ENCODE data around the gene TIAM2.
"Not testable (repeated sequence)": the region's sequence is repeated elsewhere in the genome, so short reads cannot be mapped to it uniquely, and the experiment has no call there.

Gene TIAM2

DNA sequence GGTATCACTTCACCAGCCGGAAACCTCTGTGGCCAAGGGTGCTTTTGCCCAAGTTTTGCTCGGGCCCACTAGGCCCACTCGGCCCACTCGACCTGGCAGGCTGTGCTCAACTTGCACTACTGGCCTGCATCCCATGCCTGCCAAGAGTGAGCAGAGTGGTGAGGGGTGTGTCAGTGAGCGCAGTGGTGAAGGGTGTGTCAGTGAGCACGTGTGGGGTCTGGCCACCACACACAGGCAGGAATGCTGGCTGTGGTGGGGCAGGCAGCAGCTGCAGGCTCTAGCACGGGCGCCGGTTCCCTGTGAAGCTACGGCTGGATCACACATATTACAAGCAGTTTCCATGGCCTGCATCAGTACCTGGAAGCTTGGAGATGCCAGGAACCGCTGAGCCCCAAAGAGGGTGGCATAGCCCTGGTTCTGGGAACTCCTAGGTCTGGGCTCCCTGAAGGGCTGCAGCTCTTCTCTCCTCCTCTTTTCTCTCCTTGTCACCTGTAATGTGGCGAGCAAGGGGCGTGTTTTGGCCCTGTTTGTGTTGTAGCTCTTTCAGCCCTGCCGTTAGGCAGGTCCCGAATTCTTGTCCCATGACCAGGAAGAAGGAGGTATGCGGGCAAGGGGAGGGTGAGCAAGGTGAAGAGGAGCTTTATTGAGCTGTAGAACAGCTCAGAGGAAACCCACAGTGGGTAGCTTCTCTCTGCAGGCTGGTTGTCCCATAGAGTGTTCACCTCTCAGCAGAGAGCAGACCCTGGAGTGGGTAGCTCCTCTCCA lies 217.7 kb downstream of the TIAM2 start:
- no peak for DNase-seq

DNA sequence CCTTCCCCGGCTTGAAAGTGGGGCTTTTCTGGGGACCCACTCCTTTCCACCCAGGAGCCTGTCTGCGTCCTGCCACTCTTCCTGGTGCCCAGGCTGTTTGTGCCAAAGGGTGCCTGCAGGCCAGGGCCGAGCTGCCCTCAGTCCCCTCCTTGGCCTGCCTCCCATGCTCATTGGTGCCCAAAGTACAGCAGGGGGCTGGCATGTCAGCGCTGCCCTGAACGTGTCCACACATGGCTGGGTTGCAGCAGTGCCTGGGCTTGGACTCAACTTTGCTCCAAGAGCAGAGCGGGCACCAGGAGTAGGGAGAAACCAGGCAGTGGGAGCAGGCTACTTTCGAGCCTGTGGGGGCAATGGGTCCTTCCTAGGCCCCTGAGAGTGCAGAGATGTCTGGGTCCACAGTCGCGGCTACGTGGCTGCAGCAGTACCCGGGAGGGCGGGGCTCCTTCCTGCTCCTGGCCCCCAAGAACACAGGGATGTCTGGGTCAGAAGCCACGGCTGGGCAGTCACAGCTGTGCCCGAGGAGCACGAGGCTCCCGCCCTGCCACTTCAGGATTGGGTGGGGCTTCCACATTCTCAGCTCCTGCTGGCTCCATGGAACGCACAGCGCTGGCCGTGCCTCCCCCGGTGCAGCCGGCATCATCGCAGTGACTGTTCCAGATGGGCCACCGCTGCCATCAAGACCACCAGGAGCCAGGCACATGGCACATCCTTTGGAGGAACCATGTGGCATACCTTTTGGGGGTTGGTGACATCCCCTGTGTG lies 218.7 kb downstream of the TIAM2 start:
- no peak for DNase-seq

DNA sequence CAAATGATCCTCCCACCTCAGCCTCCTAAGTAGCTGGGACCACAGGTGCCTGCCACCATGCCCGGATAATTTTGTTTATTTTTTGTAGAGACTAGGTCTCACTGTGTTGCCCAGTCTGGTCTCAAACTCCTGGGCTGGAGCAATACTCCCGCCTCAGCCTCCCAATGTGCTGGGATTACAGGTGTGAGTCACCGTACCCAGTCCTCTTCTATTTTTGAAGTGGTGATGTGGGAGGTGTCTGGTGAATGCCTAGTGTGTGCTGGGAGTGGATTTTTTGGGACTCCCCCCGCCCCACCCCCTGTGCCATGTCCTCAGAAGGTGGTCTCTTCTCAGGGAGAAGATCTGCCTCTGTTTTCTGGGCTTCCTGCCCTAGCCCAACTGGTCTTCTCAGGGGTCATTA lies 220.8 kb downstream of the TIAM2 start:
- no peak for DNase-seq

DNA sequence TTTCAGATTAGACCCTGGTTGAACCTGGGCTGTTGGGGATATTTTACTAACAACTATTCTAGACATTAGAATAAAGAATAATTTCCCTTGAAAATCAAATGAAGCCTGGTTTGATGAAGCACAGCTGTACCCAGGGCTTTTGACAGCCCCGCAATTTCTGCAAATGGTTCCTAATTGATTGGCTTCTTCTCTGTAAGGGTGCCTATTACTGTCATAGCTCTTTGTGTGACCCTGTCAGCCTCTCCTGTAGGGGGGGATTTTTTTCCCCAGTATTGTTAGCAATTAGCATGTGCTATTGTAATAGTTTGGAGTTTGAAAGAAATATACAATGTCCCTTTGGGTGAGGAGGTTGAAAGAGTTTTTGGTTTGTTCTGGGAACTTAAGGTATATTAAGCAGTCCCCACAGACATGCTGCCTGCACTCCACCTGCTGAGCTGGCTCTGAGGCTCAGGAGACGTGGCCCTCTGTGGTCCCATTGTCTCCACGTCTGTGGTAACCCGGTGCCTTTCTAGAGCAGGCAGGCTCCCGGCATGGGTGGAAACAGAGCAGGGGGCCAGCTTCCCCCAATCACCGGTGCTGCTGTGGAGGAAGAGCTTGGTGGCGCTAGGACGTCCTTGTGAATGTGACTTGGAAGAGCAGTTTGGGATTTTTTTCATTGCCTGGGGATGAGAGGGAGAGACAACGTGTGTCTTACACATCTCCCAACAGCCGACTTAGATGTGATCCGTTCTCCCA lies 221.4 kb downstream of the TIAM2 start:
- no peak for DNase-seq

DNA sequence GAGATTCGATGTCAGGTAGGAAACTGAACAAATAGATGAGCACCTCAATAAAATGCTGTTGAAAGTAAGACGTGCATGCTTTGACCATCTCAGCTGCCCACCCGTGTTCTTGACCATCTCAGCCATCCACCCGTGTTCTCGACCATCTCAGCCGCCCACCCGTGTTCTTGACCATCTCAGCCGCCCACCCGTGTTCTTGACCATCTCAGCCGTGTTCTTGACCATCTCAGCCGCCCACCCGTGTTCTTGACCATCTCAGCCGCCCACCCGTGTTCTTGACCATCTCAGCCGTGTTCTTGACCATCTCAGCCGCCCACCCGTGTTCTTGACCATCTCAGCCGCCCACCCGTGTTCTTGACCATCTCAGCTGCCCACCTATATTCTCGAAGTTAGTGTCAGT lies 223.6 kb downstream of the TIAM2 start:
- DNase-seq, result not testable (repeated sequence)

DNA sequence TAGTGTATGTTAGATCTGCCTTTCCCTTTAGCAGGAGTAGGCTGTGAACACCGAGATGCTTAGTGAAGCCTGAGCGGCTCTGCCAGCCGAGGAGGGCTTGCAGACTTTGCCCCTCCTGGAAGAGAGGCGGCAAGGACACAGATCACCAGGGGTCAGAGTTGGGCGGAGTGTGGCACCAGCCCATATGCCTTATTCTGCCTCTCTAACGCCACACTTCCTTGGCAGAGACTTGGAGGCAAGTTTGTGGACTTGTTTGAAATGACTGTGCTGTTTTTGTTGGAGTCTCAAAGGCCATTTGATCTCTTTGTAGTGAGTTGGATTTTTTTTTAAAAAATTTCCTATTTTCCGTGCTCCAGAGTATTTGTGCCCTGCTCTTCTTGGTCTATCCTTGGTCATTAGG lies 224.2 kb downstream of the TIAM2 start:
- DNase-seq, result no peak

DNA sequence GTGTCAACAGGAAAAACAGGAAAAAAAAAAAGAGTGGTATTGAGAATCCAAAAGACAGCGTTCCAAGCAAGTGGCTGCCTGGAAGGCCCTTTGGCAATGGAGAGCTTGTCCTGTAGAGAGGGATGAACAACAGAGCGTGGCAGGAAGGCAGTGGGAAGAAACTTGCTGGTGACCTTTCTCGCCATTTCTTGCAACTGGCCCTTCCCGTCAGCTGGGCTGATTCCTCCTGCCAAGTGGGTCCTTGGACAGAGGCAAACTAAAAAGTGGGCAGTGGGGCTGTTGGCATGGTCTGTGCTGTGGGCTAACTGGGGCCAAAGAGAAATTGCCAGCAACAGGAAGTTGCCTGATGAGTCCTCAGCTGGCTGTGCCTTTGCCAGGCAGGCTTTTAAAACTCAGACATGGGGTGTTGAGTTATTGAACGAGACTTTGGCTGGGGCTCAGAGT lies 224.8 kb downstream of the TIAM2 start:
- no peak for DNase-seq

DNA sequence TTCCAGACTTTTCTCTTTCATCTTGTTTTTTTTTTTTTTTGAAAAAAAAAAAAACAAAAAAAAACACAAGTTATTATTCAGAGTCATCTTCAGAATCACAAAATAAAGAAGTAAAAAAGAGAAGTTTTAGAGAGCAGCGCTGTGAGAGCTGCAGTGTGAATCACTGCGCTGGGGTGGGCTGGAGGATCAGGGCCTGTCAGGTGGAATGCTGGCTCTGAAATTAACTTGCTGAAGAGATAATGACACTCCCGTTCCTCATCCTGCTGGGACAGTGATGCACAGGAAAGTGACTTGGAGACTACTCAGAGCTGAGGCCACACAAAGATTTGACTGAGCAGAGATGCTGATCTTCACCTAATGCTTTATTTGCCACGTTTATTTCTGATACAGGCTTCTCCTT lies 226.0 kb downstream of the TIAM2 start:
- DNase-seq, result no peak

DNA sequence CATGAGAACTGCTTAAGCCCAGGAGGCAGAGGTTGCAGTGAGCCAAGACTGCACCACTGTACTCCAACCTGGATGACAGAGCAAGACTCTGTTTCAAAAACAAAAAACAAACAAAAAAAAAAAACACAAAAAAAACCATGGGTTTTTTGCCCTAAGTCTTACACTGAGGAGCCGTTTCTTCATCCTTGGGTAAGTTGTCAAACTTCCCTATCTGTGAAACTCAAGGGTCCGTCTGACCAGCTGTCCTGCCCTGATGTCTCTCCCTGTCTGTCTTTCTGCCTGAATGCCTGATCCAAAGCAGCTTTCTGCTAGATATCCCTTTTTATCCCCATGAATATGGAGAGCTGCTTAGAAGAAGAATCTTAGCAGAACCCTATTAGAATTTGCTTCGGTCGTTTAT lies 227.4 kb downstream of the TIAM2 start:
- no peak for DNase-seq

DNA sequence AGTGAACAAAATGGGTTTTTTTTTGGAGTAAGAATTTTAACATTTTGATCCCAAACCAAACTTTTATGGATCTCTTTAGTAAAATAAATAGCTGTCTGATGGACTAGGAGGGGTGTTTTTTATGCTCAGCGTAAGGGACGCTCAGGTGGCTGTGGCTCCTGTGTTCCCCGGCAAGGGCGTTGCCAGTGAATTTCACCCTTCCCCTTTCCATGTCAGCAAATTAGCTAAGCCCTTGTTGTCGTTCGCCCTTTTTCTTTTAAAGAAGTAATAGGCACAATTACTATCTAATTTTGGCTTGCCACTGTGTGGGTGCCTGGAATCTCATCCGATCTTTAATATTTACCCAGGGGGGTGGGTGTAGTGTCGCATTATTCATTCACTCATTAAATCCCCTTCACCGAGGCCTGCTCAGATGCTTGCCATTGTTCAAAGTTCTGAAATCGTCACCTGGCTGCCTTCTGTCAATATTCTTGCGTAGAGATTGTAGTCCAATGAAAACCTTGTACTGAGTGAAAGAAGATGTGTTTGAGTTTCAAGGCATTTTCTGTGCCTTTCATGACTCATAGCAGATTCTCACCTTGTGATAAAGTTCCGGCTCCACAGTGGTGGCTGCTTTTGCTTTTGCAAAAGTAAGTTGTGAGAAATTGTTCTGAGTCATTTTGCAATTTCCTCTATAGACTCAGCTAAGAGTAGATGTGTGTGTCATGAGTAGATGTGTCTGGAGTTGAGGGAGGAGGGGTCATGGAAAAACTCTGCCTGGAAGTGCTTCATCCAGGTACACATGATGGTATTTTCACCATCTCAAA lies 228.7 kb downstream of the TIAM2 start:
- no peak for DNase-seq

DNA sequence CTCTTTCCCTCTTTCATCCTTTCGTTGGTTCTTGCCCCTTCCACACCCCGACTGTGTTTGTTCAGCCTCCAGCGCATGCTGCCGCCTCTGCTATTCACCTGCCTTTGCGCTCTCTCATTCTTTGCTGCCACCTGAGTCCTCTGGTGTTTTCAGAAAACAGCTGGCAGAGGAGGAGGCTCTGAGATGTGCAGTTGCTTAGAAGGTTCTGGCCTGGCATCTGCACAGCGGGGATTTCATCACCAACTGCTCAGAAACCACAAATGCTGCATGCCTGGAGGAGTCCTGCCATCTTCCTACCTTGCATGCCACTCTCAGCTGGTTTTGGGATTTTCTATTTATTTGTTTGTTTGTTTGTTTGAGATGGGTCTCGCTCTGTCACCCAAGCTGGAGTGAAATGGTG lies 229.5 kb downstream of the TIAM2 start:
- no peak for DNase-seq

DNA sequence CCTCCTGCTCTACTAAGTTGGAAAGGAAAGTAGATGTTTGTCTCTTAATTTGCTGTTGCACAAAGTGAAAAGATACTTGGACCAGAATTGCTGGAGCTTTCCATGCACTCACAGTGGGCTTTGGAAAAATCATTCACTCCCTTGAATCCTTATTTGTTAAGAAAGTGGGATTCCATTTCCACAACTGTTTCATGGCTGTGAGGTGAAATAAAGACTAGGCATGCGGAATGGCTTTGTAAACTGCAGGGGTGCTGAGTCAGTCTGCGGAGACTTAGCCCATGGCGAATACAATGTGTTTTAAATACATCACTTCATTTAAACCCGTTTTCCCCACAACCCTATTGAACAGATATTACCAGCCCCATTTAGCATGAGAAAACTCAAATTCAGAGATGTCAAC lies 231.9 kb downstream of the TIAM2 start:
- DNase-seq, result no peak

DNA sequence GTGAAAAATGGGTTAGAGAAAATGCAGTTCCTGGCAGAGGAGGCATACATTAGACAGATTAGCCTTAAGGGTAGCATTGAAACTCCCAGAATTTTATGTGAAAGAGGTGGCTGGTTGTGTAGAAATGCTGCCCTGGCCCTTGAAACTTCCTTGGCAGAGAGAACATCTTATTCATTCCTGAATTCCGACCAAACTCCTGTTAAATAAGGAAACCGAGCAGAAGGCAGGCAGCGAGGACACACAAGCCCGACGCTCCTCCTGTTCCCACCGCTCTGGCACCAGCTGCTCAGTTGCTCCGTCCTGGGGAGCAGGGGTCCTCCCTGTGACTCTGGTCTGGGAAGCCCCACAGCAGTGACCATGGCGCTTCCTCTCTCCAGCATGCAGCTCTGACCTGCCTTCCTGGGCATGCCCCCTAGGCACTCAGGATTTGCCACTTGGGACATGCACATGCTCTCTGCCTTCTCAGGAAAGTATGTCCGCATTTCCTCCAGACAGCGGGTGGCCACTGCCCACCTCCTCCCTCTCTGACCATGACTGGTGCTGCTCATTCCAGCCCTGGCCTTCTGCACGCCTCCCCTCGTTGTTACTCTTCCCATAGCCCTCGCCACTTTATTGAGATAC lies 233.5 kb downstream of the TIAM2 start:
- DNase-seq, result no peak

DNA sequence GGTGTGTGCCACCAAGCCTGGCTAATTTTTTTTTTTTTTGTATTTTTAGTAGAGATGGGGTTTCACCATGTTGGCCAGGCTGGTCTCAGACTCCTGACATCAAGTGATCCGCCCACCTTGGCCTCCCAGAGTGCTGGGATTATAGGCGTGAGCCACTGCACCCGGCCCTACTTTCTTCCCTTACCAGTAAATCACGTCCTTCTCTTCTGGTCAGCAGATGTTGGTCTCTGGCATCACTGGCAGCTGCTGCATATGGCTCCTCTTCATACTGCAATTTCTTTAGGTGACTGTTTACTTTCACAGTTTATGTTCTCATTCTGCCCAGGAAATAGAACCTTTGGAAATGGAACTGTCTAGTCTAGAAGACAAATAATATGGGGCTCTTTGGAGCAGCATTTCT lies 235.9 kb downstream of the TIAM2 start:
- DNase-seq, result not testable (repeated sequence)

DNA sequence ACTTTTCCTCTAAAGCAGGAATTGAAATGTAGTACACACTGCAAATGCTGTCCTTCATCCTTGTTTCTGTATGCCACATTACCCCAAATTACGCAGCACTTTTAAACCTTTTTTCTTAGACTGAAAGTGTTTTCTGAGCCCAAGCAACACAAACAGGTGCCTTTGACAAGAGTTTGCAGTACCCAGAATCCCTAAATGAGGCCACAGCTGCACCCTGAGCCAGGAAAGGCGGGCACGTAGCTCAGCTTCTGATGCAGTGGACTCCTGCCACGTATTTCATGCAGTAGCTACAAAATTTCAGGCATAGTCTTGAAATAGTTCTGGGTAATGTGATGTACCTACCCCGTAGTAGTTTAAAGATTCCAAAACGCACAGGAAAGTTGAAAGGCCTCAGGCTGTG lies 237.7 kb downstream of the TIAM2 start:
- DNase-seq, result no peak

DNA sequence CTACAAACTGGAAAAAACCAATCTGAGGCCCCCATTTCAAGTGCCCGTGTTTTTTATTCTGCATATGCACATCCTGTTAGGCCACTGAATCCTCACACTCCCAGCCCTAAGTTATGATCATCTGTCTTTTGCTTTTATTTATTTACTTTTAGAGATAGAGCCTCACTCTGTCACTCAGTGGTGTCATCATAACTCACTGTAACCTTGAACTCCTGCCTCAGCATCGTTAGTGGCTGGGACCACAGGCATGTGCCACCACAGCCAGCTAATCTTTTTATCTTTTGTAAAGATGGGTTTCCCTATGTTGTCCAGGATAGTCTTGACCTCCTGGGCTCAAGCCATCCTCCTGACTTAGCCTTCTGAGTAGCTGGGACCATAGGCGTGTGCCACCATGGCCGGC lies 239.1 kb downstream of the TIAM2 start:
- DNase-seq, result no peak

DNA sequence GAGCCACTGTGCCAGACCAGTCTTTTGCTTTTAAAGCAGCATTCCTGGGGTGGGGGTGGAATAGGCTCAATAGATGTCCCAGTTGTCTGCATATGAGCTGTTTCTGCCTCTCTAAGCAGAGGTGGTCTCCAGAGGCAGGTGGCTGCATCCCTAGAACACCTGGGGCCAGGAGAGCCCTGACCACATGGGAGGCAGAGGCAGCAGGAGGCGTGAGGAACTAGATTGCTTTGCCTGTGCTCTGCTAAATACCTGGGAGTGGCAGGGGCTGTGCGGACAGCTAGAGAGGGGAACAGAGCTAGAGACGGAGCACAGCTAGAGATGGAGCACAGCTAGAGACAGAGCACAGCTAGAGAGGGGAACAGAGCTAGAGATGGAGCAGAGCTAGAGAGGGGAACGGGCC lies 239.6 kb downstream of the TIAM2 start:
- no peak for DNase-seq

DNA sequence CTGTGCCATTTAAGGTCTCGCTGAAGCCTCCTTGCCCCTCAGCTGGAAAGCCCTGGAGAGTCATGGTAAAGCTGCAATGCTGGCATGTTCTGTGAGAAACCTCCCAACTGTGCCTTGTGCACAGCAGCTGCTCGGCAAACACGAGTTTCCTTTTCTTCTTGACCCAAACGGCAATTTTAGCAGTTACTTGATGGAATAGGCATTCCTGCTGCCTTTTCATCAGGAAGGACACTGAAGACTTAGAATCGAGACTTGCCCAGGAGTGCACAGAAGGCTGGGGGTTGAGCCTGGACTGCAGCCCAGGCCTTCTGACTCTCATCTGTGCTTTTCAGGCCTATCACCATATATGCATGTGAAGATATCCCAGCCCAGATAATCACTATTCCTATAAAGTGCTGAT lies 240.0 kb downstream of the TIAM2 start:
- DNase-seq, result no peak

DNA sequence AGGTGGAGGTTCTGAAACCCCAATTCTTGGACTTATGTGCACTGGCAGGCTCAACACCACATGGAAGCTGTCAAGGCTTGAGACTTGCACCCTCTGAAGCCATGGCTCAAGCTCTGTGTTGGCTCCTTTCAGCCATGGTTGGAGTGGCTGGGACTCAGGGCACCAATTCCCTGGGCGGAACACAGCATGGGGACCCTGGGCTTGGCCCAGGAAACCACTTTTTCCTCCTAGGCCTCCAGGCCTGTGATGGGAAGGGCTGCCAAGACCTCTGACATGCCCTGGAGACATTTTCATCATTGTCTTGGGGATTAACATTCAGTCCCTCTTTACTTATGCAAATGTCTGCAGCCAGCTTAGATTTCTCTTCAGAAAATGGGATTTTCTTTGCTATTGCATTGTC lies 242.5 kb downstream of the TIAM2 start:
- DNase-seq, result no peak

DNA sequence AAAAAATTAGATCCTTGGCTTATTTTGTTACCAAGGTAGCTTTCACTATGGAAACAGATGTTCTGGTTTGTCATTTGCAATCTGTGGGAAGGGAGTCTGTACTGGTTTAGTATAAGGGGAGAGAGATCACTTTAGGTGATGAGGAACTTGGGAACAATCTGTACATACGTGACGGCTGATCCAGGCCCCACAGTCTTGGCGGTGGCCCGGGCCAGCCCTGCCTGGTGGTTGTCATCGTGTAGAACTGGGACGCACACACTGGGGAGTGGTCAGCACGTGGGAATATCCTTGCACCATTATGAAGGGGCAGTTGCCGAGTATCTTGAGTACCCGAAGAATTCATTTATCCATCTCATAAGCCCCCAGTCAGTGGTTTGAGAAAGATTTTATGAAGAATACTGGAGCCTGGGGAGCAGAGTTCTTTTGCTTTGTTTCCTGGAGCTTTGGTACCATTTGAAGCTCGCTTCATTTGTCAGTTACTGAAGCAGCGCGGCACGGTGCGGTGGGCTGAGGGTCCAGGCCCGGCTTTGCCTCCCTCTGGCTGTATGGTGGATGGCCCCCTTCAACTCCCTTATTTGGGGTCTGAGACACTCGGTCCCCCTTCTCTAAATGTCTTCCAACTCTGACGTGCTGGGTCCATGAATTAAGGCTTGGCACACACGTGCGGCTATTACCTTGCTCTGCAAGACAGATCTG lies 245.9 kb downstream of the TIAM2 start:
- no peak for DNase-seq

DNA sequence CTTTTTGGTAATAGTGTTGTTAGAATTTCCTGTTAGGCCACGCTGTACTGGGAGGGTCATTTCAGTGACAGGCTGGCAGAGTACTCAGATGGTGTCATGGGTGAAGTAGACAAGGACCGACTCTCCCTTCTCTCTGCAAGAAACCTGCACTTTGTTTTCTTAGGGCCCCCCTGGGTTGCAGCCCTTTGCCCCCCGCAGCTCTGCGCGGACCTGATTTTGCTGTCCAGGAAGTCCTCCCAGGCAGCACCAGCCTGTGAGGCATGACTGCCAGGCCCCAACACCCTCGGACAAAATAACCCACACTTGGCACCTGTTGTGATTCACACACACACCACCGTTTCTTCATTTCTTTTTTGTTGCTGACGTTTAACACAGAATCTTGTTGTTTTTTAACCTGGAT lies 246.9 kb downstream of the TIAM2 start:
- DNase-seq, result no peak

DNA sequence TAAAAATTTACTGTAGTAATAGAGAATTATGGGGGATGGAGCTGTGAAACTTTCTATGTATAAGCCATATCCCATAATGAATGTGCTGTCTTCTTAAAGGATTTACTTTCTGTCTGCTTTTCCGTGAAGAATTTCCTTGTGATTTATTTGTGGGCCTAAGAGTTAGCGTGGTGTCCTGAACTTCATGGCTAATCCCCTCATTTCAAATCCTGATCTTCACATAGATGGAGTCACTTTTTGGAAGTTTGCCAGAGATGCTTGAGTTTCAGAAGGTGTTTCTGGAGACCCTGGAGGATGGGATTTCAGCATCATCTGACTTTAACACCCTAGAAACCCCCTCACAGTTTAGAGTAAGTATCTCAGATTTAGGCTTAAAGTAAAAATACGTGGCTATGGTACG lies 249.3 kb downstream of the TIAM2 start:
- DNase-seq, result no peak

Data from amniotic stem cell (primary cell).